Ovary (tissue), 3 donors: ENCODE data around the gene CPED1.

ENCODE experiments used
- CTCF ChIP-seq, 3 donors: fragments of 450-650 bp in 2 of 3; fragments of 200-600 bp in 1 of 3; IDR thresholded peaks; one replicate each; pipeline versions ENCODE4 v1.5.1 to v1.8.0; 2016 to 2022; ENCODE audit warnings: antibody characterized with exemption in 3 of 3, mild to moderate bottlenecking in 1 of 3
- EP300 ChIP-seq: sonication (generic); formaldehyde crosslinking; IDR thresholded peaks from one replicate; pipeline ENCODE4 v1.6.1; 2017; ENCODE audit warnings: antibody characterized with exemption
- donor health status: DM: no; HTN: no; CAD: no.

DNA sequence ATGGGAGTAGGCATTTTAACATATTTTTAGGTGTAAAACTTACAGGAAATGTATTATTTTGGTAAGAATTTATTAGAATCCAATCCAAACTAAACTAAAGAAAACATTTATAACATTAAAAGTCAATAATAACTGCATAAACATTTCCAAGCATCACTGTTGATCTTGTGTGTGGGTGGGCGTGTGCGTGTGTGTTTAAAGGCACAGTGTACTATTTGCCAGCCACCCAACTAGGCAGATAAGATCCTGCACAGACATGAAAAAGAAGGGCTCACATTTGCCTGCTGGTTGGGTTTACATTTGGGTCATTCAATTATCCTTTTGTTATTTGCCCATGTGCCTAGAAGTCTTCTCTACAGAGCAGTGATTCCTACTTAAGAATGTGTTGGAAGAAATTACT is 309.3 kb downstream of the CPED1 start:
- TF ChIP-seq CTCF (IDR thresholded peaks at IDR 0.05) (no peak), EP300 (no peak)
